ENCODE data around the gene LMOD3.

- TF ChIP-seq EZH2 (IDR thresholded peaks at IDR 0.05; ENCODE audit: borderline replicate concordance, low read length) = no peak
- TF ChIP-seq CTCF (conservative IDR thresholded peaks at IDR 0.05 in 1 of 2, IDR thresholded peaks at IDR 0.05 in 1 of 2; ENCODE audit: extremely low read depth in 1 of 2, insufficient read depth in 1 of 2, low read depth in 1 of 2, low read length in 2 of 2) = no peak
These were observed 17.1 kb downstream of the LMOD3 start for GRCh38 chr3:69105320-69105719.

All from mammary epithelial cell (primary cell).